Lung (tissue), 12 donors: Measurements from ENCODE around the gene VSIG10. TPM values are rescaled to one million over a fixed set of nuclear protein-coding genes. Genes with fewer than 3 reads are reported as not detected.
A peak's percentile ranks its signal among the peaks of the same experiment; 100 is the strongest.

Experiments used
- ATAC-seq: fragments of 200-7000 bp; cut with Tn5 transposase; one replicate; pipeline ENCODE4 v1.9.1; 2020; ENCODE audit warnings: moderate number of reproducible peaks; ENCODE audit not compliant: insufficient read depth, low FRiP score
- DNase-seq, 3 donors: peaks; one replicate each; pipeline ENCODE4 v3.0.0-alpha.2; 2013 to 2017
- H3K27ac ChIP-seq, 2 donors: one replicate each; pipeline ENCODE4 v1.5.1; 2013; ENCODE audit warnings: mild to moderate bottlenecking in 2 of 2, moderate library complexity in 2 of 2, control low read depth in 1 of 2, inconsistent platforms in 1 of 2, low read depth in 1 of 2, low read length in 1 of 2
- H3K27me3 ChIP-seq, 3 donors: one replicate each; pipeline ENCODE4 v1.5.1; 2013; ENCODE audit warnings: low read length in 2 of 3; ENCODE audit not compliant: control insufficient read depth in 3 of 3, insufficient read depth in 3 of 3
- H3K36me3 ChIP-seq, 4 donors: one replicate each; pipeline ENCODE4 v1.5.1; 2013; ENCODE audit warnings: low read length in 4 of 4, mild to moderate bottlenecking in 1 of 4, moderate library complexity in 1 of 4; ENCODE audit not compliant: control insufficient read depth in 4 of 4, insufficient read depth in 4 of 4
- H3K4me1 ChIP-seq, 5 donors: one replicate each; pipeline ENCODE4 v1.5.1; 2013; ENCODE audit warnings: low read length in 5 of 5, mild to moderate bottlenecking in 2 of 5, moderate library complexity in 1 of 5; ENCODE audit not compliant: control insufficient read depth in 5 of 5, insufficient read depth in 5 of 5
- H3K4me3 ChIP-seq: one replicate; pipeline ENCODE4 v1.5.1; 2013; ENCODE audit warnings: mild to moderate bottlenecking, control low read depth, moderate library complexity
- H3K9ac ChIP-seq, 2 donors: one replicate each; pipeline ENCODE4 v1.5.1; 2013; ENCODE audit warnings: low read length in 2 of 2, control low read depth in 1 of 2; ENCODE audit not compliant: insufficient read depth in 1 of 2
- H3K9me3 ChIP-seq, 4 donors: one replicate each; pipeline ENCODE4 v1.5.1; 2013; ENCODE audit warnings: low read length in 3 of 4, mild to moderate bottlenecking in 1 of 4, moderate library complexity in 1 of 4; ENCODE audit not compliant: control insufficient read depth in 4 of 4, insufficient read depth in 3 of 4
- WGBS, 2 donors: extraction: QIAGEN DNeasy Blood & Tissue Kit; methylation state at CpG; one replicate each; pipeline ENCODE4 v1.1.7; 2013; 5-methylcytosine and 5-hydroxymethylcytosine counted together
- polyA plus RNA-seq, 2 donors: library from polyadenylated mRNA; stranded (reverse); fragments of 200-250 nt; gene quantifications; one replicate each; pipeline ENCODE4 v1.2.1, GENCODE V29; 2013
- total RNA-seq, 2 donors: library from RNA; depleted of rRNA in 1 of 2; stranded (reverse); fragments of >200 nt in 1 of 2; gene quantifications; one replicate each; pipeline ENCODE4 v1.2.1, GENCODE V29; 2014 to 2021
- TF ChIP-seq, protein P1 (sequence below): IDR thresholded peaks from 2 replicates; pipeline ENCODE4 v1.5.1; 2012; ENCODE audit warnings: mild to moderate bottlenecking; ENCODE audit errors: control extremely low read depth, extremely low read depth
- donor health status: control.
- donor health status: control.
- donor health status: Bipolar disorder and iron deficiency.
- donor health status: healthy.
- donor health status: DM: yes; HTN: yes; CAD: no.

The VSIG10 gene
- total and polyA plus RNA-seq, 4 donors, result 11.0 to 51.4 (median 32.2) TPM

DNA sequence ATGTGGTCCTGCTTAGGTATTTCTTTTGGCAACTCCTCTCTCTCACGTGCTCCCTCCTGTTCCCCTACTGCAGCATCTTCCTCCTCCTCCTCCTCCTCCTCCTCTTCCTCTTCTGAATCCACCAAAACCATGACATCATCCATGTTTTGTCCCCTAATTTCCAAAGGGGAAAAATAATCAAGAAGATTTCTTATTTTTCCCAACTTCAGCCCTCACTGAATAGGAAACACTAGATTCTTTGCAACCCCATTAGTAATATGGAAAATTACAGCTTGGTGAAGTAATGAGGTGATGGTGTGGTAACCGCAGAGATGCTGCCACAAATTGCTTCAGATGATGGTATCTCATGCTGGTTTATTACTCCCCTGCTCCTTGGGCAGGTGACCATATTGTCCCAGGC, 35.4 kb downstream of the VSIG10 start:
- Histone ChIP-seq H3K9ac (no peak overlapping the region), H3K4me3 (no peak overlapping the region), H3K36me3 (peaks cover 0 to 9% (median 5%) of the 10 kb centered on the region in 4 donors), H3K9me3 (no peaks in the 10 kb centered on the region), H3K27ac (no peak overlapping the region), H3K27me3 (no peaks in the 10 kb centered on the region), H3K4me1 (peaks cover 0 to 8% (median 1%) of the 10 kb centered on the region in 5 donors)
- WGBS, 2 donors, result 72 to 78% methylated on average over 2 of the region's 2 CpGs
- ATAC-seq (no peak), DNase-seq (no peak)
- TF ChIP-seq, protein P1, sequence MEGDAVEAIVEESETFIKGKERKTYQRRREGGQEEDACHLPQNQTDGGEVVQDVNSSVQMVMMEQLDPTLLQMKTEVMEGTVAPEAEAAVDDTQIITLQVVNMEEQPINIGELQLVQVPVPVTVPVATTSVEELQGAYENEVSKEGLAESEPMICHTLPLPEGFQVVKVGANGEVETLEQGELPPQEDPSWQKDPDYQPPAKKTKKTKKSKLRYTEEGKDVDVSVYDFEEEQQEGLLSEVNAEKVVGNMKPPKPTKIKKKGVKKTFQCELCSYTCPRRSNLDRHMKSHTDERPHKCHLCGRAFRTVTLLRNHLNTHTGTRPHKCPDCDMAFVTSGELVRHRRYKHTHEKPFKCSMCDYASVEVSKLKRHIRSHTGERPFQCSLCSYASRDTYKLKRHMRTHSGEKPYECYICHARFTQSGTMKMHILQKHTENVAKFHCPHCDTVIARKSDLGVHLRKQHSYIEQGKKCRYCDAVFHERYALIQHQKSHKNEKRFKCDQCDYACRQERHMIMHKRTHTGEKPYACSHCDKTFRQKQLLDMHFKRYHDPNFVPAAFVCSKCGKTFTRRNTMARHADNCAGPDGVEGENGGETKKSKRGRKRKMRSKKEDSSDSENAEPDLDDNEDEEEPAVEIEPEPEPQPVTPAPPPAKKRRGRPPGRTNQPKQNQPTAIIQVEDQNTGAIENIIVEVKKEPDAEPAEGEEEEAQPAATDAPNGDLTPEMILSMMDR, result no peak

DNA sequence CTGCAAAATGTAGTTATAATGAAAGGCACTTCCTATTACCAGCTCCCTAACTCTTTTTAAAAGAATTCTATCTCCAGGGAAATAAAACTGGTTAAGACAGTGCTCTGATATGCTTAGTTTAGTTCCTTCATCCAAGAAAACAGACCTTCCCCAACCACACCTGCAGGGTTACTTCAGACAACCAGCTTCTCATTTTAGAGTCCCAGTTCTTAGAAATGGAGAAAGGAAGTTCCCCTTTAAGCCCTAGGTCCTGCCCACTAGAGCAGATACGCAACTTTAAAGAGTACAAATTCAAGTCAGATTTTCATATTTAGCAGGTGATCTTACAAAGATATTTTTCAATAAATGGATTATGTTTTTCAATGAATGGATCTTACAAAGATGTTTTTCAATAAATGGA, 38.4 kb downstream of the VSIG10 start:
- DNase-seq (no peak), ATAC-seq (no peak)
- Histone ChIP-seq H3K4me1 (peaks cover 0 to 12% (median 6%) of the 10 kb centered on the region in 5 donors), H3K36me3 (peaks cover 0 to 2% (median 0%) of the 10 kb centered on the region in 4 donors), H3K4me3 (no peak overlapping the region), H3K9me3 (no peaks in the 10 kb centered on the region), H3K27ac (no peak overlapping the region), H3K27me3 (no peaks in the 10 kb centered on the region), H3K9ac (no peak overlapping the region)
- TF ChIP-seq, protein P1, result no peak
- 15 to 66% methylated on average over 1 of the region's 1 CpG for WGBS, 2 donors

DNA sequence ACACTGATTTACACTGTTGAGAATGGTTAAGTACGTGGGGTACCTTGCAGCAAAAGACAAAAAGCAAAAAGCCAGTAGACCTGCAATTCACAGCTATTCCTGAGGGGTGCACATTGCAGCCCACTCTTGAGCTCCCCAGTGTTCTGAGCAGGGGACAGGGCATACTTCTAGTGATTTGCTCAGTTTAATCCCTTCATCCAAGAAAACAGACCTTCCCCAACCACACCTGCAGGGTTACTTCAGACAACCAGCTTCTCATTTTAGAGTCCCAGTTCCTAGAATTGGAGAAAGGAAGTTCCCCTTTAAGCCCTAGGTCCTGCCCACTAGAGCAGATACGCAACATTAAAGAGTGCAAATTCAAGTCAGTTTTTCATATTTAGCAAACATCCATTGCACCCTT, 39.2 kb downstream of the VSIG10 start:
- WGBS, 2 donors, result 23 to 46% methylated on average over 2 of the region's 2 CpGs
- DNase-seq, result peak in 2 of 3 donors; percentile 15 to 32
- TF ChIP-seq, protein P1, result no peak
- peaks cover 0 to 20% (median 9%) of the 10 kb centered on the region in 5 donors for H3K4me1 ChIP-seq
- H3K9me3 ChIP-seq, result no peaks in the 10 kb centered on the region
- H3K27me3 ChIP-seq, result no peaks in the 10 kb centered on the region
- no peaks in the 10 kb centered on the region for H3K36me3 ChIP-seq
- H3K27ac ChIP-seq, result no peak overlapping the region
- no peak overlapping the region for H3K9ac ChIP-seq
- H3K4me3 ChIP-seq, result no peak overlapping the region
- no peak for ATAC-seq
